PC-3 (cell line): ENCODE data around the gene WDR45B.

Experiments
- EZH2 ChIP-seq: fragments of 300-600 bp; sonication (generic); IDR thresholded peaks from one replicate; pipeline ENCODE4 v1.6.1; 2017; ENCODE audit warnings: antibody characterized with exemption, mild to moderate bottlenecking, low read length; ENCODE audit not compliant: unreplicated experiment
- EZH2phosphoT487 ChIP-seq: fragments of 300-600 bp; sonication (generic); IDR thresholded peaks from 2 replicates; pipeline ENCODE4 v1.6.1; 2018; ENCODE audit warnings: mild to moderate bottlenecking, antibody characterized with exemption, low read length, borderline replicate concordance
- TF ChIP-seq, protein P1 (sequence below): fragments of 300-600 bp; sonication (generic); conservative IDR thresholded peaks from 2 replicates; pipeline ENCODE4 v1.5.1; 2017; ENCODE audit warnings: antibody characterized with exemption, low read depth, mild to moderate bottlenecking, low read length

DNA sequence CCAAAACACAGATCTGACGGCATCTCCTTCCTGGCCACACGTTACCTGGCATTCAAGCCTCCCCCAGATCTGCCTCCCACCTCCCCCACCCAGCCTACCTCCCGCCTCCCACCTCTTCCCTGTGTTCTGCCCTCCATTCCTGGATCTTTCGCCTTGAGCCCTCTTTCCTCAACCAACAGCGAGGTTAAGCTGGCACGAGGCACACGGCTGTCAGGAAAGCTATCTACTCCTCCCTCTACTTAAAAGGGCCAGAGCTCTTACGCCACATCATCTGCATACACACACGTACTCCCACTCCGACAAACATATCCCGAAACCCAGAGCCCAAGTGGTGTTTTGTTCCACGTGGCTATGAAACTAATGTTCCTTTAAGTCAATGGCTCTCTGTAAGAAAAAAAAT, 18.0 kb downstream of the WDR45B start:
- TF ChIP-seq EZH2 (no peak), EZH2phosphoT487 (no peak)
- TF ChIP-seq, protein P1, sequence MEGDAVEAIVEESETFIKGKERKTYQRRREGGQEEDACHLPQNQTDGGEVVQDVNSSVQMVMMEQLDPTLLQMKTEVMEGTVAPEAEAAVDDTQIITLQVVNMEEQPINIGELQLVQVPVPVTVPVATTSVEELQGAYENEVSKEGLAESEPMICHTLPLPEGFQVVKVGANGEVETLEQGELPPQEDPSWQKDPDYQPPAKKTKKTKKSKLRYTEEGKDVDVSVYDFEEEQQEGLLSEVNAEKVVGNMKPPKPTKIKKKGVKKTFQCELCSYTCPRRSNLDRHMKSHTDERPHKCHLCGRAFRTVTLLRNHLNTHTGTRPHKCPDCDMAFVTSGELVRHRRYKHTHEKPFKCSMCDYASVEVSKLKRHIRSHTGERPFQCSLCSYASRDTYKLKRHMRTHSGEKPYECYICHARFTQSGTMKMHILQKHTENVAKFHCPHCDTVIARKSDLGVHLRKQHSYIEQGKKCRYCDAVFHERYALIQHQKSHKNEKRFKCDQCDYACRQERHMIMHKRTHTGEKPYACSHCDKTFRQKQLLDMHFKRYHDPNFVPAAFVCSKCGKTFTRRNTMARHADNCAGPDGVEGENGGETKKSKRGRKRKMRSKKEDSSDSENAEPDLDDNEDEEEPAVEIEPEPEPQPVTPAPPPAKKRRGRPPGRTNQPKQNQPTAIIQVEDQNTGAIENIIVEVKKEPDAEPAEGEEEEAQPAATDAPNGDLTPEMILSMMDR, result no peak
